PC-9 (cell line): ENCODE measurements around the gene ARFIP1. TPM values are rescaled to one million over a fixed set of nuclear protein-coding genes. Genes with fewer than 3 reads are reported as not detected.

Source experiments
- BruUV-seq: library from RNA; stranded (reverse); fragments of 400-500 nt; replicated peaks from 2 replicates; lab custom pipeline; 2021; lab: Mats Ljungman, UMichigan
- CTCF ChIA-PET: fragments of 300-600 bp; sonication (Branson Sonifier 250); formaldehyde crosslinking; loops from one replicate; lab custom pipeline; 2022; ENCODE audit warnings: antibody characterized with exemption; lab: Charles Lee
- POLR2A ChIA-PET: fragments of 300-600 bp; sonication (Branson Sonifier 250); formaldehyde crosslinking; loops from one replicate; lab custom pipeline; 2022; ENCODE audit warnings: antibody characterized with exemption; ENCODE audit not compliant: unreplicated experiment; lab: Charles Lee
- DNase-seq, 2 experiments: peaks; one replicate each; pipeline versions ENCODE4 v3.0.0 to v3.0.0-alpha.2; 2015 to 2022; ENCODE audit warnings: mixed read lengths in 1 of 2
- H2AFZ ChIP-seq: fragments of 200-600 bp; sonication (generic); 2 replicates; pipeline ENCODE4 v1.8.1; 2017; ENCODE audit warnings: antibody characterized with exemption
- H3F3A ChIP-seq: fragments of 200-600 bp; sonication (generic); 2 replicates; pipeline ENCODE4 v1.8.1; 2017; ENCODE audit warnings: antibody characterized with exemption, mild to moderate bottlenecking, low read depth; ENCODE audit not compliant: insufficient read depth
- H3K27ac ChIP-seq: fragments of 200-600 bp; sonication (generic); 2 replicates; pipeline ENCODE4 v1.6.1; 2016; ENCODE audit warnings: mixed run types
- H3K27me3 ChIP-seq: fragments of 200-600 bp; sonication (generic); 2 replicates; pipeline ENCODE4 v1.6.1; 2016; ENCODE audit warnings: low read depth, mixed run types; ENCODE audit not compliant: insufficient read depth
- H3K36me3 ChIP-seq: fragments of 200-600 bp; sonication (generic); 2 replicates; pipeline ENCODE4 v1.6.1; 2016; ENCODE audit warnings: low read depth, mixed run types
- H3K4me1 ChIP-seq: fragments of 200-600 bp; sonication (generic); replicated peaks from 2 replicates; pipeline ENCODE4 v1.6.1; 2016; ENCODE audit warnings: mixed run types; ENCODE audit not compliant: insufficient read depth
- H3K4me2 ChIP-seq: fragments of 200-600 bp; sonication (generic); 2 replicates; pipeline ENCODE4 v1.6.1; 2017; ENCODE audit warnings: mixed run types
- H3K4me3 ChIP-seq: fragments of 200-600 bp; sonication (generic); 2 replicates; pipeline ENCODE4 v1.6.1; 2016; ENCODE audit warnings: mixed run types
- H3K79me2 ChIP-seq: fragments of 200-600 bp; sonication (generic); 2 replicates; pipeline ENCODE4 v1.6.1; 2017; ENCODE audit warnings: low read depth, mixed run types
- H3K9me2 ChIP-seq: fragments of 200-600 bp; sonication (generic); 2 replicates; pipeline ENCODE4 v1.8.1; 2017; ENCODE audit warnings: mild to moderate bottlenecking; ENCODE audit not compliant: insufficient read depth
- H3K9me3 ChIP-seq: fragments of 200-600 bp; sonication (generic); 2 replicates; pipeline ENCODE4 v1.8.1; 2016; ENCODE audit warnings: low read depth; ENCODE audit not compliant: insufficient read depth
- H4K20me1 ChIP-seq: fragments of 200-600 bp; sonication (generic); 2 replicates; pipeline ENCODE4 v1.8.1; 2017; ENCODE audit not compliant: insufficient read depth
- EZH2 ChIP-seq: fragments of 200-600 bp; sonication (generic); IDR thresholded peaks from 2 replicates; pipeline ENCODE4 v1.8.0; 2017; ENCODE audit warnings: antibody characterized with exemption, low read depth
- intact Hi-C: fragments of 100-400 bp; cut with micrococcal nuclease; formaldehyde crosslinking; loops from one replicate; pipeline ENCODE4 v1.10.0; 2022; ENCODE audit not compliant: unreplicated experiment
- total RNA-seq: library from RNA; stranded (reverse); gene quantifications from 2 replicates; pipeline ENCODE4 v1.2.3, GENCODE V29; 2021
- TF ChIP-seq, protein P1 (sequence below): fragments of 200-600 bp; sonication (generic); conservative IDR thresholded peaks from 2 replicates; pipeline ENCODE4 v1.6.1; 2017; ENCODE audit warnings: mixed run types, antibody characterized with exemption, mild to moderate bottlenecking, moderate library complexity

Gene ARFIP1
- total RNA-seq, 1 experiment from 2014 or later = 38.4 TPM

DNA sequence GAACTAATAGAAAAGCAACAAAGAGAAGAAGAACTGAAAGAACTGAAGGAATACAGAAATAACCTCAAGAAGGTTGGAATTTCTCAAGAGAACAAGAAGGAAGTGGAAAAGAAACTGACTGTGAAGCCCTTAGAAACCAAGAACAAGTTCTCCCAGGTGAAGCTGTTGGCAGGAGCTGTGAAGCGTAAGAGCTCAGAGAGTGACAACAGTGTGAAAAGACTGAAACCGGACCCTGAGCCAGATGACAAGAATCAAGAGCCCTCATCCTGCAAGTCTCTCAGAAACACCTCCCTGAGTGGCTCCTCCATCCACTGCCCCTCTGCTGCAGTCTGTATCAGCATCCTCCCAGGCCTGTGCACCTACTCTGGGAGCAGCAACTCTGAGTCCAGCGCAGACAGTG is 148.0 kb downstream of the ARFIP1 start:
- Histone ChIP-seq H3F3A (no peaks in the 10 kb centered on the region), H3K4me3 (no peak overlapping the region), H3K27me3 (no peaks in the 10 kb centered on the region), H2AFZ (no peak overlapping the region), H3K79me2 (no peaks in the 10 kb centered on the region), H3K9me2 (no peaks in the 10 kb centered on the region), H3K4me2 (no peak overlapping the region), H3K4me1 (peaks cover 4% of the 10 kb centered on the region; the same call in 1 of the 2 replicates), H3K27ac (no peak overlapping the region), H3K9me3 (no peaks in the 10 kb centered on the region), H3K36me3 (no peaks in the 10 kb centered on the region), H4K20me1 (no peaks in the 10 kb centered on the region)
- BruUV-seq = no TSS peak
- ChIA-PET CTCF (no interaction called here), POLR2A (no interaction called here)
- TF ChIP-seq, protein P1, sequence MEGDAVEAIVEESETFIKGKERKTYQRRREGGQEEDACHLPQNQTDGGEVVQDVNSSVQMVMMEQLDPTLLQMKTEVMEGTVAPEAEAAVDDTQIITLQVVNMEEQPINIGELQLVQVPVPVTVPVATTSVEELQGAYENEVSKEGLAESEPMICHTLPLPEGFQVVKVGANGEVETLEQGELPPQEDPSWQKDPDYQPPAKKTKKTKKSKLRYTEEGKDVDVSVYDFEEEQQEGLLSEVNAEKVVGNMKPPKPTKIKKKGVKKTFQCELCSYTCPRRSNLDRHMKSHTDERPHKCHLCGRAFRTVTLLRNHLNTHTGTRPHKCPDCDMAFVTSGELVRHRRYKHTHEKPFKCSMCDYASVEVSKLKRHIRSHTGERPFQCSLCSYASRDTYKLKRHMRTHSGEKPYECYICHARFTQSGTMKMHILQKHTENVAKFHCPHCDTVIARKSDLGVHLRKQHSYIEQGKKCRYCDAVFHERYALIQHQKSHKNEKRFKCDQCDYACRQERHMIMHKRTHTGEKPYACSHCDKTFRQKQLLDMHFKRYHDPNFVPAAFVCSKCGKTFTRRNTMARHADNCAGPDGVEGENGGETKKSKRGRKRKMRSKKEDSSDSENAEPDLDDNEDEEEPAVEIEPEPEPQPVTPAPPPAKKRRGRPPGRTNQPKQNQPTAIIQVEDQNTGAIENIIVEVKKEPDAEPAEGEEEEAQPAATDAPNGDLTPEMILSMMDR = no peak
- no peak for TF ChIP-seq EZH2
- no peak for DNase-seq
- intact Hi-C loops = no loop called here

DNA sequence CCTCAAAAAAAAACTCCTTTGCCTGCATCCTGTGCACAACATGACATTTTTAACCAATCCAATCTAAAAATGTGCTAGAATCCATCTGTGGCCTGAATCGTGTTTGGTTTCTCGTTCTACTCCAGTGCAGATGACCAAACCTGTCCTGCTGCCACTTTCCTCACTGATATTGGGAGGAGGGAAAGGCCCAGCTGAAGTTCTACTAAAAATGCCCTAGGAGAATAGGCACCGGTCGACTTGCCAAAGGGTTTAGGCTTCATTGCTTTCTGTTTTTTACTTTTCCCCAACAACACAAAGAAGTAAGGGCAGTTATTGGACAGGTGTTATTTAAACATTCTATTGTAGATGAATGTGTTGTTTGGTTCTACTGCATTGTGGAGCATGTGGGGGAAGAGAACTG is 148.5 kb downstream of the ARFIP1 start:
- ChIA-PET POLR2A (no interaction called here), CTCF (no interaction called here)
- H3K4me3 ChIP-seq = no peak overlapping the region
- H3K4me2 ChIP-seq = no peak overlapping the region
- H3K27me3 ChIP-seq = no peaks in the 10 kb centered on the region
- no peaks in the 10 kb centered on the region for H3K36me3 ChIP-seq
- H2AFZ ChIP-seq = no peak overlapping the region
- BruUV-seq = no TSS peak
- H3K9me2 ChIP-seq = no peaks in the 10 kb centered on the region
- H3K9me3 ChIP-seq = no peaks in the 10 kb centered on the region
- peaks cover 4% of the 10 kb centered on the region; the same call in 1 of the 2 replicates for H3K4me1 ChIP-seq
- H4K20me1 ChIP-seq = no peaks in the 10 kb centered on the region
- H3F3A ChIP-seq = no peaks in the 10 kb centered on the region
- intact Hi-C loops = no loop called here
- TF ChIP-seq, protein P1 = no peak
- no peak for DNase-seq
- no peaks in the 10 kb centered on the region for H3K79me2 ChIP-seq
- H3K27ac ChIP-seq = no peak overlapping the region

DNA sequence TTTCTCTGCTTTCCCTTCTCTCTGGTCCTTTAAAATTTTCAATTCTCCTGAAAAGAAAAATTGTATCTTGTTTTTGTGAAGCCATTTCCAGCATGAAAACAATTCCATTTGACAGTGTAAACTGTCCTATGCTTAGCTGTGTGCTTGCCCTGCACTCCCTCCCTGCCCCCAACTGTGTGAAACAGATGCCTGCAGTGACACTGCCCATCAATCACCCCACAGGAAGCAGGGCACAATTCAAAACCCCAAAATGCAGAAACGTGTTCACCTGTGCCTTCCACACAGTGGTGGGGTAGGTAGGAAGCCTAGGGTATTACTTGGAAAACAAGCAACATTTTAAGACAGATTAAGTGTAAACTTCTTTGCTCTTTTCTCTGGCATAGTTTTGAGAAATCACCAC is 150.1 kb downstream of the ARFIP1 start:
- DNase-seq = no peak
- peaks cover 6% of the 10 kb centered on the region; the same call in 1 of the 2 replicates for H3K4me1 ChIP-seq

More for the DNA sequence above, 150.1 kb downstream of the ARFIP1 start:
- intact Hi-C loops = no loop called here
- no peaks in the 10 kb centered on the region for H3K79me2 ChIP-seq
- POLR2A ChIA-PET = no interaction called here
- TF ChIP-seq, protein P1 = no peak
- no peak for TF ChIP-seq EZH2
- no peak overlapping the region for H3K4me2 ChIP-seq
- CTCF ChIA-PET = no interaction called here
- H4K20me1 ChIP-seq = no peaks in the 10 kb centered on the region
- H3K27ac ChIP-seq = no peak overlapping the region
- H3K4me3 ChIP-seq = no peak overlapping the region
- BruUV-seq = no TSS peak
- H3K9me2 ChIP-seq = no peaks in the 10 kb centered on the region
- H3K9me3 ChIP-seq = no peaks in the 10 kb centered on the region
- H3F3A ChIP-seq = peaks cover 2% of the 10 kb centered on the region; the same call in 1 of the 2 replicates
- H2AFZ ChIP-seq = no peak overlapping the region
- H3K36me3 ChIP-seq = no peaks in the 10 kb centered on the region
- H3K27me3 ChIP-seq = no peaks in the 10 kb centered on the region
